CD4-positive, alpha-beta memory T cell (primary cell): ENCODE results near the gene NDUFS4. TPM values are rescaled to one million over a fixed set of nuclear protein-coding genes. Genes with fewer than 3 reads are reported as not detected.
"Not testable (repeated sequence)": the region's sequence is repeated elsewhere in the genome, so short reads cannot be mapped to it uniquely, and the experiment has no call there.

Experiments used
- CTCF ChIA-PET: fragments of 350-600 bp; sonication (Branson Sonifier 250); formaldehyde crosslinking; loops from one replicate; lab custom pipeline; 2021; ENCODE audit warnings: inconsistent platforms; ENCODE audit not compliant: partially characterized antibody; lab: Charles Lee
- POLR2A ChIA-PET: fragments of 350-600 bp; sonication (Branson Sonifier 250); formaldehyde crosslinking; loops from one replicate; lab custom pipeline; 2021; ENCODE audit not compliant: partially characterized antibody; lab: Charles Lee
- DNase-seq, 5 donors: peaks; one replicate each; pipeline versions ENCODE4 v3.0.0 to v3.0.0-alpha.2; 2020 to 2022; ENCODE audit warnings: mixed read lengths in 1 of 5
- H3K27ac ChIP-seq: one replicate; pipeline ENCODE4 v1.7.0; 2013; ENCODE audit warnings: low read depth, low read length
- H3K27me3 ChIP-seq: 2 replicates; pipeline ENCODE4 v1.7.0; 2013; ENCODE audit warnings: mild to moderate bottlenecking, low read length, moderate library complexity; ENCODE audit not compliant: insufficient read depth
- H3K36me3 ChIP-seq: 2 replicates; pipeline ENCODE4 v1.7.0; 2013; ENCODE audit warnings: mild to moderate bottlenecking, low read length, moderate library complexity; ENCODE audit not compliant: insufficient read depth
- H3K4me1 ChIP-seq: 2 replicates; pipeline ENCODE4 v1.7.0; 2013; ENCODE audit warnings: mild to moderate bottlenecking, low read length, moderate library complexity; ENCODE audit not compliant: insufficient read depth
- H3K4me3 ChIP-seq, 2 donors: one replicate each; pipeline ENCODE4 v1.7.0; 2013; ENCODE audit warnings: low read length in 2 of 2, mild to moderate bottlenecking in 1 of 2
- H3K9me3 ChIP-seq, 2 donors: one replicate each; pipeline ENCODE4 v1.7.0; 2013; ENCODE audit warnings: low read length in 2 of 2, control low read depth in 1 of 2; ENCODE audit not compliant: control insufficient read depth in 1 of 2
- H3K27ac Mint-ChIP-seq, 7 donors: one replicate each; pipeline ENCODE4 v1.8.0; 2020 to 2021; ENCODE audit warnings: mixed read lengths in 7 of 7, mild to moderate bottlenecking in 6 of 7, inconsistent platforms in 3 of 7, moderate library complexity in 3 of 7
- H3K27me3 Mint-ChIP-seq, 2 donors: one replicate each; pipeline ENCODE4 v1.8.0; 2020 to 2021; ENCODE audit warnings: mixed read lengths in 2 of 2
- H3K36me3 Mint-ChIP-seq, 2 donors: one replicate each; pipeline ENCODE4 v1.8.0; 2020 to 2021; ENCODE audit warnings: mixed read lengths in 2 of 2, inconsistent platforms in 1 of 2, mild to moderate bottlenecking in 1 of 2
- H3K4me1 Mint-ChIP-seq, 4 donors: one replicate each; pipeline ENCODE4 v1.8.0; 2020 to 2021; ENCODE audit warnings: mixed read lengths in 4 of 4, mild to moderate bottlenecking in 1 of 4
- H3K4me3 Mint-ChIP-seq, 8 donors: one replicate each; pipeline ENCODE4 v1.8.0; 2020 to 2021; ENCODE audit warnings: mixed read lengths in 8 of 8, mild to moderate bottlenecking in 7 of 8, moderate library complexity in 6 of 8, inconsistent platforms in 3 of 8
- H3K9me3 Mint-ChIP-seq, 8 donors: one replicate each; pipeline ENCODE4 v1.8.0; 2020 to 2021; ENCODE audit warnings: mixed read lengths in 8 of 8, mild to moderate bottlenecking in 5 of 8, inconsistent platforms in 3 of 8, moderate library complexity in 1 of 8
- intact Hi-C: fragments of 100-400 bp; cut with micrococcal nuclease; formaldehyde crosslinking; loops from one replicate; pipeline ENCODE4 v1.15.1; 2023
- polyA plus RNA-seq, 2 donors: library from polyadenylated mRNA; unstranded; fragments of 300-500 nt; fragmentation: Illumina TruSeq; gene quantifications; one replicate each; pipeline ENCODE4 v1.2.3, GENCODE V29; 2021
- total RNA-seq, 2 experiments: library from RNA; stranded (reverse); gene quantifications; one replicate each; pipeline ENCODE4 v1.2.3, GENCODE V29; 2021

Gene NDUFS4
- total and polyA plus RNA-seq, 4 experiments from 2014 or later = 23.6 to 113 (median 64.5) TPM

- H3K27ac ChIP-seq, H3K36me3 Mint-ChIP-seq, H3K27me3 Mint-ChIP-seq, H3K4me3 Mint-ChIP-seq, DNase-seq, H3K9me3 ChIP-seq, H3K4me1 Mint-ChIP-seq, H3K36me3 ChIP-seq, H3K27me3 ChIP-seq, POLR2A ChIA-PET, intact Hi-C loops, H3K4me3 ChIP-seq, CTCF ChIA-PET, H3K27ac Mint-ChIP-seq, H3K4me1 ChIP-seq: not testable (repeated sequence)
- H3K9me3 Mint-ChIP-seq = peaks cover 12 to 69% (median 63%) of the 10 kb centered on the region in 8 donors
Observed at GRCh38 chr5:53710405-53710804, 150.0 kb downstream of the NDUFS4 start.

GRCh38 chr5:53712327-53712726, 151.9 kb downstream of the NDUFS4 start:
- H3K36me3 ChIP-seq = no peaks in the 10 kb centered on the region
- intact Hi-C loops = no loop called here
- Mint-ChIP-seq H3K27ac (no peak overlapping the region), H3K4me1 (no peaks in the 10 kb centered on the region), H3K27me3 (no peaks in the 10 kb centered on the region), H3K36me3 (peaks cover 4 to 5% of the 10 kb centered on the region in 2 donors), H3K9me3 (peaks cover 9 to 67% (median 58%) of the 10 kb centered on the region in 8 donors), H3K4me3 (no peak overlapping the region)
- POLR2A ChIA-PET = no interaction called here
- CTCF ChIA-PET = no interaction called here
- no peak for DNase-seq
- no peaks in the 10 kb centered on the region for H3K27me3 ChIP-seq
- no peak overlapping the region for H3K4me3 ChIP-seq
- H3K27ac ChIP-seq = no peak overlapping the region
- H3K4me1 ChIP-seq = no peaks in the 10 kb centered on the region
- H3K9me3 ChIP-seq = no peaks in the 10 kb centered on the region

GRCh38 chr5:53713978-53714666, 153.7 kb downstream of the NDUFS4 start:
- no peaks in the 10 kb centered on the region for H3K4me1 Mint-ChIP-seq
- ChIA-PET CTCF (no interaction called here), POLR2A (no interaction called here)
- Histone ChIP-seq H3K36me3 (no peaks in the 10 kb centered on the region), H3K4me3 (no peak overlapping the region), H3K4me1 (no peaks in the 10 kb centered on the region), H3K9me3 (no peaks in the 10 kb centered on the region), H3K27ac (no peak overlapping the region), H3K27me3 (no peaks in the 10 kb centered on the region)
- H3K27ac Mint-ChIP-seq = no peak overlapping the region
- peaks cover 12 to 70% (median 60%) of the 10 kb centered on the region in 8 donors for H3K9me3 Mint-ChIP-seq
- intact Hi-C loops = no loop called here
- H3K27me3 Mint-ChIP-seq = peaks cover 0 to 3% of the 10 kb centered on the region in 2 donors
- DNase-seq = no peak
- peaks cover 5 to 8% of the 10 kb centered on the region in 2 donors for H3K36me3 Mint-ChIP-seq
- no peak overlapping the region for H3K4me3 Mint-ChIP-seq

GRCh38 chr5:53714667-53715010, 154.2 kb downstream of the NDUFS4 start:
- Mint-ChIP-seq H3K27ac (no peak overlapping the region), H3K4me3 (no peak overlapping the region), H3K36me3 (peaks cover 2 to 8% of the 10 kb centered on the region in 2 donors), H3K27me3 (peaks cover 0 to 3% of the 10 kb centered on the region in 2 donors), H3K9me3 (peaks cover 9 to 69% (median 61%) of the 10 kb centered on the region in 8 donors), H3K4me1 (no peaks in the 10 kb centered on the region)
- H3K4me1 ChIP-seq = no peaks in the 10 kb centered on the region
- no peaks in the 10 kb centered on the region for H3K9me3 ChIP-seq
- no peak overlapping the region for H3K4me3 ChIP-seq
- H3K36me3 ChIP-seq = no peaks in the 10 kb centered on the region
- ChIA-PET POLR2A (no interaction called here), CTCF (no interaction called here)
- H3K27me3 ChIP-seq = no peaks in the 10 kb centered on the region
- no peak overlapping the region for H3K27ac ChIP-seq
- no peak for DNase-seq
- intact Hi-C loops = no loop called here

GRCh38 chr5:53726121-53726520, 165.7 kb downstream of the NDUFS4 start:
- peaks cover 0 to 2% of the 10 kb centered on the region in 2 donors for H3K36me3 Mint-ChIP-seq
- ChIA-PET POLR2A (no interaction called here), CTCF (no interaction called here)
- Histone ChIP-seq H3K36me3 (no peaks in the 10 kb centered on the region), H3K9me3 (no peaks in the 10 kb centered on the region), H3K4me3 (no peak overlapping the region), H3K27me3 (no peaks in the 10 kb centered on the region), H3K4me1 (no peaks in the 10 kb centered on the region), H3K27ac (no peak overlapping the region)
- H3K27me3 Mint-ChIP-seq = peaks cover 0 to 2% of the 10 kb centered on the region in 2 donors
- H3K27ac Mint-ChIP-seq = no peak overlapping the region
- peaks cover 4 to 48% (median 25%) of the 10 kb centered on the region in 8 donors for H3K9me3 Mint-ChIP-seq
- no peak overlapping the region for H3K4me3 Mint-ChIP-seq
- H3K4me1 Mint-ChIP-seq = no peaks in the 10 kb centered on the region
- DNase-seq = no peak
- intact Hi-C loops = no loop called here

- Mint-ChIP-seq H3K36me3 (no peaks in the 10 kb centered on the region), H3K27ac (no peak overlapping the region), H3K4me1 (no peaks in the 10 kb centered on the region), H3K4me3 (no peak overlapping the region), H3K27me3 (peaks cover 0 to 2% of the 10 kb centered on the region in 2 donors), H3K9me3 (peaks cover 0 to 15% (median 8%) of the 10 kb centered on the region in 8 donors)
- no peak overlapping the region for H3K4me3 ChIP-seq
- no peaks in the 10 kb centered on the region for H3K9me3 ChIP-seq
- ChIA-PET CTCF (no interaction called here), POLR2A (no interaction called here)
- intact Hi-C loops = no loop called here
- no peak for DNase-seq
- no peaks in the 10 kb centered on the region for H3K27me3 ChIP-seq
- H3K36me3 ChIP-seq = no peaks in the 10 kb centered on the region
- H3K27ac ChIP-seq = no peak overlapping the region
- no peaks in the 10 kb centered on the region for H3K4me1 ChIP-seq
Observed at GRCh38 chr5:53730943-53731342, 170.5 kb downstream of the NDUFS4 start.
